ENCODE results near the gene ATL1.

GRCh38 chr14:50534416-50534815, 25.5 kb upstream of the ATL1 start:
- TF ChIP-seq CTCF (conservative IDR thresholded peaks at IDR 0.05 in 1 of 2, IDR thresholded peaks at IDR 0.05 in 1 of 2; ENCODE audit: extremely low read depth in 1 of 2, insufficient read depth in 1 of 2, low read depth in 1 of 2, low read length in 2 of 2) = no peak
- no peak for TF ChIP-seq EZH2 (IDR thresholded peaks at IDR 0.05; ENCODE audit: borderline replicate concordance, low read length)

All from mammary epithelial cell (primary cell).